HEK293 (cell line): ENCODE measurements around the gene REC8.

ENCODE experiments used
- GLIS1 ChIP-seq: fragments of 450-650 bp; formaldehyde crosslinking; IDR thresholded peaks from 2 replicates; pipeline ENCODE4 v1.5.1; 2016; ENCODE audit warnings: missing biosample characterization, missing genetic modification characterization
- HOXC10 ChIP-seq: sonication (generic); formaldehyde crosslinking; IDR thresholded peaks from 2 replicates; pipeline ENCODE4 v1.8.1; 2023; ENCODE audit warnings: mild to moderate bottlenecking, missing genetic modification reagents
- KLF10 ChIP-seq: fragments of 450-650 bp; IDR thresholded peaks from 2 replicates; pipeline ENCODE4 v1.5.1; 2018; ENCODE audit warnings: missing biosample characterization, mild to moderate bottlenecking, missing genetic modification characterization
- KLF8 ChIP-seq: fragments of 450-650 bp; formaldehyde crosslinking; IDR thresholded peaks from 2 replicates; pipeline ENCODE4 v1.5.1; 2016; ENCODE audit warnings: missing biosample characterization, missing genetic modification characterization
- MEIS1 ChIP-seq: sonication (generic); formaldehyde crosslinking; IDR thresholded peaks from 2 replicates; pipeline ENCODE4 v1.8.1; 2022; ENCODE audit warnings: missing genetic modification reagents, mild to moderate bottlenecking, borderline replicate concordance
- SP2 ChIP-seq: fragments of 450-650 bp; formaldehyde crosslinking; IDR thresholded peaks from 2 replicates; pipeline ENCODE4 v1.5.1; 2016; ENCODE audit warnings: missing biosample characterization, missing genetic modification characterization
- SP3 ChIP-seq: fragments of 450-650 bp; formaldehyde crosslinking; IDR thresholded peaks from 2 replicates; pipeline ENCODE4 v1.5.1; 2016; ENCODE audit warnings: missing biosample characterization, missing genetic modification characterization
- YY2 ChIP-seq: fragments of 450-650 bp; formaldehyde crosslinking; IDR thresholded peaks from 2 replicates; pipeline ENCODE4 v1.5.1; 2016; ENCODE audit warnings: missing biosample characterization, missing genetic modification characterization
- ZBTB48 ChIP-seq: fragments of 450-650 bp; formaldehyde crosslinking; IDR thresholded peaks from 2 replicates; pipeline ENCODE4 v1.5.1; 2016; ENCODE audit warnings: missing biosample characterization, missing genetic modification characterization
- ZFP3 ChIP-seq: fragments of 450-650 bp; formaldehyde crosslinking; IDR thresholded peaks from 2 replicates; pipeline ENCODE4 v1.5.1; 2016; ENCODE audit warnings: low read depth, missing biosample characterization, missing genetic modification characterization
- ZNF133 ChIP-seq: fragments of 450-650 bp; formaldehyde crosslinking; IDR thresholded peaks from 2 replicates; pipeline ENCODE4 v1.5.1; 2016; ENCODE audit warnings: missing biosample characterization, missing genetic modification characterization
- ZNF16 ChIP-seq: fragments of 450-650 bp; formaldehyde crosslinking; IDR thresholded peaks from 2 replicates; pipeline ENCODE4 v1.5.1; 2016; ENCODE audit warnings: low read depth, missing biosample characterization, missing genetic modification characterization
- ZNF211 ChIP-seq: fragments of 450-650 bp; formaldehyde crosslinking; IDR thresholded peaks from 2 replicates; pipeline ENCODE4 v1.5.1; 2016; ENCODE audit warnings: low read depth, missing biosample characterization, missing genetic modification characterization
- ZNF214 ChIP-seq: fragments of 450-650 bp; formaldehyde crosslinking; IDR thresholded peaks from 2 replicates; pipeline ENCODE4 v1.5.1; 2017; ENCODE audit warnings: missing biosample characterization, mild to moderate bottlenecking, missing genetic modification characterization, borderline replicate concordance
- ZNF223 ChIP-seq: fragments of 450-650 bp; formaldehyde crosslinking; IDR thresholded peaks from 2 replicates; pipeline ENCODE4 v1.5.1; 2016; ENCODE audit warnings: missing biosample characterization, missing genetic modification characterization
- ZNF239 ChIP-seq: fragments of 450-650 bp; formaldehyde crosslinking; IDR thresholded peaks from 2 replicates; pipeline ENCODE4 v1.5.1; 2016; ENCODE audit warnings: missing biosample characterization, missing genetic modification characterization
- ZNF248 ChIP-seq: fragments of 450-650 bp; formaldehyde crosslinking; IDR thresholded peaks from 2 replicates; pipeline ENCODE4 v1.5.1; 2017; ENCODE audit warnings: missing biosample characterization, missing genetic modification characterization
- ZNF302 ChIP-seq: fragments of 450-650 bp; formaldehyde crosslinking; IDR thresholded peaks from 2 replicates; pipeline ENCODE4 v1.5.1; 2016; ENCODE audit warnings: missing biosample characterization, missing genetic modification characterization, low read depth
- ZNF324 ChIP-seq: fragments of 450-650 bp; formaldehyde crosslinking; IDR thresholded peaks from 2 replicates; pipeline ENCODE4 v1.5.1; 2016; ENCODE audit warnings: missing biosample characterization, missing genetic modification characterization
- ZNF514 ChIP-seq: fragments of 450-650 bp; formaldehyde crosslinking; IDR thresholded peaks from 2 replicates; pipeline ENCODE4 v1.5.1; 2016; ENCODE audit warnings: missing biosample characterization, missing genetic modification characterization
- ZNF555 ChIP-seq: fragments of 450-650 bp; formaldehyde crosslinking; conservative IDR thresholded peaks from 2 replicates; pipeline ENCODE4 v1.5.1; 2017; ENCODE audit warnings: missing biosample characterization, mild to moderate bottlenecking, missing genetic modification characterization, inconsistent platforms
- ZNF624 ChIP-seq: fragments of 450-650 bp; formaldehyde crosslinking; IDR thresholded peaks from 2 replicates; pipeline ENCODE4 v1.5.1; 2017; ENCODE audit warnings: missing biosample characterization, missing genetic modification characterization
- ZNF626 ChIP-seq: fragments of 450-650 bp; sonication (Bioruptor Pico); formaldehyde crosslinking; IDR thresholded peaks from 2 replicates; pipeline ENCODE4 v1.5.1; 2018; ENCODE audit warnings: missing biosample characterization, missing genetic modification characterization, inconsistent platforms
- ZNF660 ChIP-seq: fragments of 450-650 bp; IDR thresholded peaks from 2 replicates; pipeline ENCODE4 v1.5.1; 2018; ENCODE audit warnings: missing biosample characterization, mild to moderate bottlenecking, missing genetic modification characterization
- ZNF776 ChIP-seq: fragments of 450-650 bp; formaldehyde crosslinking; IDR thresholded peaks from 2 replicates; pipeline ENCODE4 v1.5.0; 2017; ENCODE audit warnings: missing biosample characterization, missing genetic modification characterization, borderline replicate concordance
- ZNF777 ChIP-seq: fragments of 450-650 bp; formaldehyde crosslinking; IDR thresholded peaks from 2 replicates; pipeline ENCODE4 v1.5.1; 2017; ENCODE audit warnings: missing biosample characterization, missing genetic modification characterization, borderline replicate concordance
- ZNF791 ChIP-seq: fragments of 450-650 bp; formaldehyde crosslinking; IDR thresholded peaks from 2 replicates; pipeline ENCODE4 v1.5.1; 2016; ENCODE audit warnings: missing biosample characterization, missing genetic modification characterization
- ZNF792 ChIP-seq: fragments of 450-650 bp; formaldehyde crosslinking; IDR thresholded peaks from 2 replicates; pipeline ENCODE4 v1.5.1; 2016; ENCODE audit warnings: missing biosample characterization, missing genetic modification characterization
- TF ChIP-seq, protein P1 (sequence below): fragments of 450-650 bp; formaldehyde crosslinking; IDR thresholded peaks from 2 replicates; pipeline ENCODE4 v1.5.0; 2017; ENCODE audit warnings: missing biosample characterization, missing genetic modification characterization, borderline replicate concordance
- TF ChIP-seq, protein P2 (sequence below): fragments of 450-650 bp; formaldehyde crosslinking; IDR thresholded peaks from 2 replicates; pipeline ENCODE4; 2016; ENCODE audit warnings: missing biosample characterization, missing genetic modification characterization
- TF ChIP-seq, protein P3 (sequence below): fragments of 450-650 bp; formaldehyde crosslinking; IDR thresholded peaks from 2 replicates; pipeline ENCODE4 v1.5.1; 2017; ENCODE audit warnings: missing biosample characterization, missing genetic modification characterization
- TF ChIP-seq, protein P4 (sequence below): fragments of 450-650 bp; formaldehyde crosslinking; IDR thresholded peaks from 2 replicates; pipeline ENCODE4 v1.5.1; 2016; ENCODE audit warnings: missing biosample characterization, missing genetic modification characterization
- TF ChIP-seq, protein P5 (sequence below): fragments of 450-650 bp; formaldehyde crosslinking; IDR thresholded peaks from 2 replicates; pipeline ENCODE4 v1.5.1; 2016; ENCODE audit warnings: missing biosample characterization, missing genetic modification characterization

The REC8 gene

DNA sequence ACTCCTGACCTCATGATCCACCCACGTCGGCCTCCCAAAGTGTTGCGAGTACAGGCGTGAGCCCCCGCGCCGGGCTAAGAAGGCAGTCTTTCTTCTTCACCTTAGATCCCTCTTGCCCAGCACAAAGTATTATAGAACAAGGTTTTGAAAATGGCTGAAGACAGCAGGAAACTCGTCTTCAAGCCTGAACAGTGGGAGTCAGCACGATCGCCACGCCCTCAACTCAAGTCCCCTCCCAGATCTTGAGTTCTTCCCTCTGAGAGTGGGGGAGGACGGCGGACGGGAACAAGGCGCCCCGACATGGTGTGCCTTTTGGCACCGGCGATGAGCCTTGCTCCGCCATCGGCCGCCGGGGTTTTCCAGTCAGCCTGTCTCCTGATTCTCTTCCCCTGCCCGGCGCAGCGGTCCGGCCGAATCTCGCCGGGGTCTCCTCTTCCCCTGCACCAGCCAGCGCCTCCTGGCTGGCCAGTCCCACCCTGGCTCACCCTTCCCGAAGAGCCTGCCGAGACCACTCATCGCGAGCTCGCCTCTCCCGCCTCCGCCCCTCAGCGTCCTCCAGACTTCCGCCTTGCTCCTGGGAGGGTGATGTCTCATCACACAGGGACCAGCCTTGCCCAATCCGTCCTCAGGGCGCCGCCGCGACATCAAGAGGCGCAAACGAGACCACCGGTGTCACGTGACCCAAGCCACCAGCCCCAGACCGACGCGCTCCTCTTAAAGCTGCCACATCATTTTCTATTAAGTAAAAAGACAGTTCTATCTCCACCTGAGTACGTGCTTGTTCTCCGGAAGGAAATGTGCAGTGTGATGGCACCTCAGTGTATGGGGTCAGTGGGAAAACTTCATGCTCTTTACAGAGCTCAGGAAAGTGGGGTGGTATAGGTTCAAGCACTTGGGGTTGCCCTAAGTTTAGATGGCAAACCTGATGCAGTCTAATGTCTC lies 41.3 kb downstream of the REC8 start, which contains the start of gene CHMP4A (continued):
- TF ChIP-seq, protein P1, sequence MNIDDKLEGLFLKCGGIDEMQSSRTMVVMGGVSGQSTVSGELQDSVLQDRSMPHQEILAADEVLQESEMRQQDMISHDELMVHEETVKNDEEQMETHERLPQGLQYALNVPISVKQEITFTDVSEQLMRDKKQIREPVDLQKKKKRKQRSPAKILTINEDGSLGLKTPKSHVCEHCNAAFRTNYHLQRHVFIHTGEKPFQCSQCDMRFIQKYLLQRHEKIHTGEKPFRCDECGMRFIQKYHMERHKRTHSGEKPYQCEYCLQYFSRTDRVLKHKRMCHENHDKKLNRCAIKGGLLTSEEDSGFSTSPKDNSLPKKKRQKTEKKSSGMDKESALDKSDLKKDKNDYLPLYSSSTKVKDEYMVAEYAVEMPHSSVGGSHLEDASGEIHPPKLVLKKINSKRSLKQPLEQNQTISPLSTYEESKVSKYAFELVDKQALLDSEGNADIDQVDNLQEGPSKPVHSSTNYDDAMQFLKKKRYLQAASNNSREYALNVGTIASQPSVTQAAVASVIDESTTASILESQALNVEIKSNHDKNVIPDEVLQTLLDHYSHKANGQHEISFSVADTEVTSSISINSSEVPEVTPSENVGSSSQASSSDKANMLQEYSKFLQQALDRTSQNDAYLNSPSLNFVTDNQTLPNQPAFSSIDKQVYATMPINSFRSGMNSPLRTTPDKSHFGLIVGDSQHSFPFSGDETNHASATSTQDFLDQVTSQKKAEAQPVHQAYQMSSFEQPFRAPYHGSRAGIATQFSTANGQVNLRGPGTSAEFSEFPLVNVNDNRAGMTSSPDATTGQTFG (tag by site-specific recombination): no peak
- TF ChIP-seq ZNF211 (tag by site-specific recombination) (no peak), SP2 (tag by site-specific recombination) (peak; percentile 93), ZNF776 (tag by site-specific recombination) (no peak), ZNF214 (tag by site-specific recombination) (no peak), ZBTB48 (tag by site-specific recombination) (peak; percentile 39; the same call in 1 of the 2 replicates), MEIS1 (CRISPR knock-in tag) (no peak), ZNF239 (no peak), ZNF792 (tag by site-specific recombination) (no peak), SP3 (tag by site-specific recombination) (peak; percentile 88), ZNF324 (tag by site-specific recombination) (peak; percentile 78), ZNF302 (tag by site-specific recombination) (no peak), ZNF248 (no peak), KLF10 (tag by site-specific recombination) (peak; percentile 54; the same call in 1 of the 2 replicates), ZNF660 (tag by site-specific recombination) (no peak), ZNF133 (tag by site-specific recombination) (no peak), ZNF777 (tag by site-specific recombination) (no peak), HOXC10 (CRISPR knock-in tag) (no peak), ZNF555 (tag by site-specific recombination) (no peak), ZFP3 (no peak), YY2 (tag by site-specific recombination) (peak; percentile 38; the same call in 1 of the 2 replicates), ZNF16 (tag by site-specific recombination) (no peak), ZNF791 (tag by site-specific recombination) (no peak), ZNF624 (no peak), KLF8 (tag by site-specific recombination) (peak; percentile 90), ZNF626 (tag by site-specific recombination) (no peak), ZNF223 (tag by site-specific recombination) (no peak), GLIS1 (tag by site-specific recombination) (peak; percentile 83), ZNF514 (tag by site-specific recombination) (no peak)
- TF ChIP-seq, protein P2, sequence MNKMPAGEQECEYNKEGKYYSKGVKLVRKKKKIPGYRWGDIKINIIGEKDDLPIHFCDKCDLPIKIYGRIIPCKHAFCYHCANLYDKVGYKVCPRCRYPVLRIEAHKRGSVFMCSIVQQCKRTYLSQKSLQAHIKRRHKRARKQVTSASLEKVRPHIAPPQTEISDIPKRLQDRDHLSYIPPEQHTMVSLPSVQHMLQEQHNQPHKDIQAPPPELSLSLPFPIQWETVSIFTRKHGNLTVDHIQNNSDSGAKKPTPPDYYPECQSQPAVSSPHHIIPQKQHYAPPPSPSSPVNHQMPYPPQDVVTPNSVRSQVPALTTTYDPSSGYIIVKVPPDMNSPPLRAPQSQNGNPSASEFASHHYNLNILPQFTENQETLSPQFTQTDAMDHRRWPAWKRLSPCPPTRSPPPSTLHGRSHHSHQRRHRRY: no peak
- TF ChIP-seq, protein P3, sequence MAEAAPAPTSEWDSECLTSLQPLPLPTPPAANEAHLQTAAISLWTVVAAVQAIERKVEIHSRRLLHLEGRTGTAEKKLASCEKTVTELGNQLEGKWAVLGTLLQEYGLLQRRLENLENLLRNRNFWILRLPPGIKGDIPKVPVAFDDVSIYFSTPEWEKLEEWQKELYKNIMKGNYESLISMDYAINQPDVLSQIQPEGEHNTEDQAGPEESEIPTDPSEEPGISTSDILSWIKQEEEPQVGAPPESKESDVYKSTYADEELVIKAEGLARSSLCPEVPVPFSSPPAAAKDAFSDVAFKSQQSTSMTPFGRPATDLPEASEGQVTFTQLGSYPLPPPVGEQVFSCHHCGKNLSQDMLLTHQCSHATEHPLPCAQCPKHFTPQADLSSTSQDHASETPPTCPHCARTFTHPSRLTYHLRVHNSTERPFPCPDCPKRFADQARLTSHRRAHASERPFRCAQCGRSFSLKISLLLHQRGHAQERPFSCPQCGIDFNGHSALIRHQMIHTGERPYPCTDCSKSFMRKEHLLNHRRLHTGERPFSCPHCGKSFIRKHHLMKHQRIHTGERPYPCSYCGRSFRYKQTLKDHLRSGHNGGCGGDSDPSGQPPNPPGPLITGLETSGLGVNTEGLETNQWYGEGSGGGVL (tag by site-specific recombination): peak; percentile 68
- TF ChIP-seq, protein P4, sequence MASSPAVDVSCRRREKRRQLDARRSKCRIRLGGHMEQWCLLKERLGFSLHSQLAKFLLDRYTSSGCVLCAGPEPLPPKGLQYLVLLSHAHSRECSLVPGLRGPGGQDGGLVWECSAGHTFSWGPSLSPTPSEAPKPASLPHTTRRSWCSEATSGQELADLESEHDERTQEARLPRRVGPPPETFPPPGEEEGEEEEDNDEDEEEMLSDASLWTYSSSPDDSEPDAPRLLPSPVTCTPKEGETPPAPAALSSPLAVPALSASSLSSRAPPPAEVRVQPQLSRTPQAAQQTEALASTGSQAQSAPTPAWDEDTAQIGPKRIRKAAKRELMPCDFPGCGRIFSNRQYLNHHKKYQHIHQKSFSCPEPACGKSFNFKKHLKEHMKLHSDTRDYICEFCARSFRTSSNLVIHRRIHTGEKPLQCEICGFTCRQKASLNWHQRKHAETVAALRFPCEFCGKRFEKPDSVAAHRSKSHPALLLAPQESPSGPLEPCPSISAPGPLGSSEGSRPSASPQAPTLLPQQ (tag by site-specific recombination): peak; percentile 85
- TF ChIP-seq, protein P5, sequence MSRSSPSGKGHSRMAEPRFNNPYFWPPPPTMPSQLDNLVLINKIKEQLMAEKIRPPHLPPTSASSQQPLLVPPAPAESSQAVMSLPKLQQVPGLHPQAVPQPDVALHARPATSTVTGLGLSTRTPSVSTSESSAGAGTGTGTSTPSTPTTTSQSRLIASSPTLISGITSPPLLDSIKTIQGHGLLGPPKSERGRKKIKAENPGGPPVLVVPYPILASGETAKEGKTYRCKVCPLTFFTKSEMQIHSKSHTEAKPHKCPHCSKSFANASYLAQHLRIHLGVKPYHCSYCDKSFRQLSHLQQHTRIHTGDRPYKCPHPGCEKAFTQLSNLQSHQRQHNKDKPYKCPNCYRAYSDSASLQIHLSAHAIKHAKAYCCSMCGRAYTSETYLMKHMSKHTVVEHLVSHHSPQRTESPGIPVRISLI (tag by site-specific recombination): no peak
